A549 (cell line): ENCODE data around the gene ASB18. TPM values are rescaled to one million over a fixed set of nuclear protein-coding genes. Genes with fewer than 3 reads are reported as not detected.

ENCODE experiments used
- ATAC-seq, 2 experiments: fragments of 200-7000 bp in 1 of 2; fragments of >200 bp in 1 of 2; cut with Nextera tagmentation in 1 of 2; cut with Tn5 transposase in 1 of 2; 3 replicates each; pipeline versions ENCODE4 v1.8.0 to v1.9.1; 2018 to 2020; ENCODE audit warnings: mild to moderate bottlenecking in 1 of 2, moderate library complexity in 1 of 2
- CTCF ChIA-PET: fragments of 300-600 bp; sonication (Branson Sonifier 250); formaldehyde crosslinking; extraction: SDS; loops from one replicate; lab custom pipeline; 2021; ENCODE audit warnings: antibody characterized with exemption, inconsistent platforms; lab: Yijun Ruan, JAX
- POLR2A ChIA-PET: fragments of 350-600 bp; formaldehyde crosslinking; extraction: SDS; loops from one replicate; lab custom pipeline; 2021; ENCODE audit warnings: antibody characterized with exemption, inconsistent platforms; lab: Yijun Ruan, JAX
- DNase-seq, 2 experiments: peaks; one replicate each; pipeline versions ENCODE4 v3.0.0 to v3.0.0-alpha.2; 2011 to 2016; ENCODE audit warnings: low read depth in 1 of 2, low spot score in 1 of 2
- FAIRE-seq: peaks from 2 replicates; lab custom pipeline; 2011; peaks lifted over from hg19 to GRCh38; lab: Jason Lieb, UNC
- H3K27ac ChIP-seq, 2 experiments: fragments of >200 bp; sonication (Bioruptor Twin); formaldehyde crosslinking; 3 replicates each; pipeline ENCODE4 v1.5.1; 2016 to 2017
- H3K4me1 ChIP-seq: fragments of >200 bp; sonication (Bioruptor Twin); formaldehyde crosslinking; 3 replicates; pipeline ENCODE4 v1.6.1; 2016
- H3K4me2 ChIP-seq: fragments of >200 bp; sonication (Bioruptor Twin); formaldehyde crosslinking; 3 replicates; pipeline ENCODE4 v1.6.1; 2016
- H3K4me3 ChIP-seq: fragments of >200 bp; sonication (Bioruptor Twin); formaldehyde crosslinking; 3 replicates; pipeline ENCODE4 v1.5.1; 2016
- H3K9me3 ChIP-seq: fragments of >200 bp; sonication (Bioruptor Twin); formaldehyde crosslinking; 3 replicates; pipeline ENCODE4 v1.6.1; 2016
- CBX2 ChIP-seq: fragments of 200-600 bp; sonication (generic); IDR thresholded peaks from 2 replicates; pipeline ENCODE4 v1.6.1; 2016; ENCODE audit warnings: low read depth, mild to moderate bottlenecking, borderline replicate concordance
- CEBPB ChIP-seq, 2 experiments: fragments of >200 bp in 1 of 2; sonication (Bioruptor Twin) in 1 of 2; formaldehyde crosslinking in 1 of 2; IDR thresholded peaks; 2 replicates each; pipeline ENCODE4 v1.6.1; 2012 to 2016
- CHD4 ChIP-seq: fragments of 200-600 bp; sonication (generic); IDR thresholded peaks from 2 replicates; pipeline ENCODE4 v1.6.1; 2016; ENCODE audit warnings: antibody characterized with exemption, mild to moderate bottlenecking, borderline replicate concordance
- EP300 ChIP-seq, 2 experiments: fragments of >200 bp; sonication (Bioruptor Twin); formaldehyde crosslinking; IDR thresholded peaks; 2 replicates in 1 of 2; 3 replicates in 1 of 2; pipeline ENCODE4 v1.6.1; 2016 to 2017
- ESRRA ChIP-seq: fragments of 150-350 bp; IDR thresholded peaks from 2 replicates; pipeline ENCODE4 v1.6.1; 2014; ENCODE audit warnings: mild to moderate bottlenecking, low read length, borderline replicate concordance
- HDAC2 ChIP-seq: fragments of 200-600 bp; sonication (generic); IDR thresholded peaks from 2 replicates; pipeline ENCODE4 v1.6.1; 2016
- HEYL ChIP-seq: fragments of 250-450 bp; sonication (Bioruptor Pico); IDR thresholded peaks from 2 replicates; pipeline ENCODE4 v1.8.0; 2021; ENCODE audit warnings: mild to moderate bottlenecking, moderate library complexity
- MAFK ChIP-seq: fragments of 450-650 bp; IDR thresholded peaks from 2 replicates; pipeline ENCODE4 v1.6.1; 2014; ENCODE audit not compliant: partially characterized antibody
- MAZ ChIP-seq: fragments of 150-350 bp; IDR thresholded peaks from 2 replicates; pipeline ENCODE4 v1.6.1; 2014; ENCODE audit warnings: antibody characterized with exemption, low read depth, low read length, borderline replicate concordance
- NPAS2 ChIP-seq: fragments of 250-450 bp; sonication (Bioruptor Pico); IDR thresholded peaks from 2 replicates; pipeline ENCODE4 v1.8.0; 2022; ENCODE audit warnings: mild to moderate bottlenecking, moderate library complexity, borderline replicate concordance
- PHF8 ChIP-seq: fragments of 200-600 bp; sonication (generic); IDR thresholded peaks from 2 replicates; pipeline ENCODE4 v1.6.1; 2016; ENCODE audit warnings: low read depth, mild to moderate bottlenecking, antibody characterized with exemption, moderate library complexity, borderline replicate concordance
- POLR2AphosphoS2 ChIP-seq: conservative IDR thresholded peaks from 2 replicates; pipeline ENCODE4 v1.6.1; 2012; ENCODE audit warnings: low read length, improper control_type of control experiment, inconsistent platforms
- RAD21 ChIP-seq, 2 experiments: fragments of >200 bp in 1 of 2; sonication (Bioruptor Twin) in 1 of 2; formaldehyde crosslinking in 1 of 2; IDR thresholded peaks in 1 of 2; conservative IDR thresholded peaks in 1 of 2; 2 replicates in 1 of 2; 3 replicates in 1 of 2; pipeline ENCODE4 v1.6.1; 2012 to 2018; ENCODE audit warnings: inconsistent platforms in 1 of 2
- RARB ChIP-seq: fragments of 250-450 bp; sonication (Bioruptor Pico); IDR thresholded peaks from 2 replicates; pipeline ENCODE4 v1.8.0; 2021; ENCODE audit warnings: mild to moderate bottlenecking, moderate library complexity
- RFX5 ChIP-seq: fragments of 450-650 bp; IDR thresholded peaks from 2 replicates; pipeline ENCODE4 v1.7.1; 2014; ENCODE audit warnings: antibody characterized with exemption, mild to moderate bottlenecking, moderate library complexity
- RNF2 ChIP-seq: fragments of 200-600 bp; sonication (generic); IDR thresholded peaks from 2 replicates; pipeline ENCODE4 v1.6.1; 2016; ENCODE audit warnings: low read depth, mild to moderate bottlenecking, antibody characterized with exemption, moderate library complexity, borderline replicate concordance
- TFCP2L1 ChIP-seq: fragments of 250-450 bp; sonication (Bioruptor Pico); IDR thresholded peaks from 2 replicates; pipeline ENCODE4 v1.5.0; 2021; ENCODE audit warnings: mild to moderate bottlenecking
- TP53 ChIP-seq: fragments of 250-450 bp; sonication (Bioruptor Pico); IDR thresholded peaks from 2 replicates; pipeline ENCODE4 v1.5.0; 2021; ENCODE audit warnings: mild to moderate bottlenecking, moderate library complexity
- ZFP36 ChIP-seq: fragments of 450-650 bp; IDR thresholded peaks from 2 replicates; pipeline ENCODE4 v1.6.1; 2014; ENCODE audit warnings: borderline replicate concordance; ENCODE audit not compliant: partially characterized antibody
- ZSCAN20 ChIP-seq: fragments of 250-450 bp; sonication (Bioruptor Pico); IDR thresholded peaks from 2 replicates; pipeline ENCODE4 v1.8.0; 2022; ENCODE audit warnings: mild to moderate bottlenecking, moderate library complexity
- WGBS: methylation state at CpG from one replicate; pipeline ENCODE4 v1.1.6; 2017; ENCODE audit errors: missing lambda C conversion rate; 5-methylcytosine and 5-hydroxymethylcytosine counted together
- polyA plus RNA-seq, 4 experiments: library from polyadenylated mRNA; depleted of rRNA in 3 of 4; stranded (reverse); fragments of >200 nt; fragmentation: RNase III in 1 of 4; extraction: RNeasy Plus Mini Kit Qiagen cat#74134 plus additional on column Dnase treatment in 1 of 4; gene quantifications; 2 replicates in 3 of 4; 3 replicates in 1 of 4; pipeline ENCODE4 v1.2.3, GENCODE V29; 2011 to 2017
- TF ChIP-seq, protein P1 (sequence below): IDR thresholded peaks from 2 replicates; pipeline ENCODE4 v1.6.1; 2012
- TF ChIP-seq, protein P2 (sequence below): IDR thresholded peaks from 2 replicates; pipeline ENCODE4 v1.6.1; 2012; ENCODE audit warnings: low read depth, borderline replicate concordance
- TF ChIP-seq, protein P3 (sequence below): fragments of >200 bp; sonication (Bioruptor Twin); formaldehyde crosslinking; IDR thresholded peaks from 3 replicates; pipeline ENCODE4 v1.5.1; 2016
- TF ChIP-seq, protein P4 (sequence below): fragments of 250-450 bp; sonication (Bioruptor Pico); IDR thresholded peaks from 2 replicates; pipeline ENCODE4 v1.5.0; 2020; ENCODE audit warnings: low read depth, mild to moderate bottlenecking, moderate library complexity
- TF ChIP-seq, protein P5 (sequence below): fragments of 250-450 bp; sonication (Bioruptor Pico); IDR thresholded peaks from 2 replicates; pipeline ENCODE4 v1.5.0; 2021; ENCODE audit warnings: mild to moderate bottlenecking, moderate library complexity, borderline replicate concordance

Gene ASB18
- polyA plus RNA-seq, 2 of the 4 experiments (the other 2 are of a cell fraction) = not detected

DNA sequence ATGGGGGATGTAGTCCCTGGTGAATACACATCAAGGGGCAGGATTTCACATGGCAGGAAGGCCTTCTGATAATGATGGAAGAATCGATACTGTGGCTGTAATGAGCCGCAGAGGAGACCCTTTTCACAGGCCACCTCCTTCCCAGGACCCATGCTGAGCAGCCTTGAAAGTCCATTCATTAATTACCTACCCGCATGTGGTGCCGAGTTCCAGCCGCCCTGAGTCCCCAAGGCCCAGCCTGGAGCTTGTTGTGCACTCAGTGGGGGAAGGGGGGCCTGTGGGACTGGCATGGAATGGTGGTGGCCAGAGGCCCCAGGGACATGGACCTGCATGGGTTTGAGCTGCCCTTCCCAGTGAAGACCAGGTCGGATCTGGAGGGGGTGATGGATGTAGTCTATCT is 25.5 kb downstream of the ASB18 start:
- no peak for FAIRE-seq
- no peak for TF ChIP-seq MAFK
- TF ChIP-seq CEBPB (IDR thresholded peaks at IDR 0.05) = no peak
- TF ChIP-seq RFX5 = no peak
- no peak for TF ChIP-seq ESRRA
- TF ChIP-seq CHD4 = no peak
- no peak for TF ChIP-seq RARB
- no peak for TF ChIP-seq ZSCAN20
- TF ChIP-seq, protein P1, sequence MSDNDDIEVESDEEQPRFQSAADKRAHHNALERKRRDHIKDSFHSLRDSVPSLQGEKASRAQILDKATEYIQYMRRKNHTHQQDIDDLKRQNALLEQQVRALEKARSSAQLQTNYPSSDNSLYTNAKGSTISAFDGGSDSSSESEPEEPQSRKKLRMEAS = no peak
- no peak for TF ChIP-seq MAZ
- no peak for TF ChIP-seq POLR2AphosphoS2
- TF ChIP-seq PHF8 = no peak
- TF ChIP-seq, protein P2, sequence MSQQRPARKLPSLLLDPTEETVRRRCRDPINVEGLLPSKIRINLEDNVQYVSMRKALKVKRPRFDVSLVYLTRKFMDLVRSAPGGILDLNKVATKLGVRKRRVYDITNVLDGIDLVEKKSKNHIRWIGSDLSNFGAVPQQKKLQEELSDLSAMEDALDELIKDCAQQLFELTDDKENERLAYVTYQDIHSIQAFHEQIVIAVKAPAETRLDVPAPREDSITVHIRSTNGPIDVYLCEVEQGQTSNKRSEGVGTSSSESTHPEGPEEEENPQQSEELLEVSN = no peak
- no peak for TF ChIP-seq TFCP2L1
- TF ChIP-seq HEYL (CRISPR knock-in tag) = no peak
- TF ChIP-seq, protein P3, sequence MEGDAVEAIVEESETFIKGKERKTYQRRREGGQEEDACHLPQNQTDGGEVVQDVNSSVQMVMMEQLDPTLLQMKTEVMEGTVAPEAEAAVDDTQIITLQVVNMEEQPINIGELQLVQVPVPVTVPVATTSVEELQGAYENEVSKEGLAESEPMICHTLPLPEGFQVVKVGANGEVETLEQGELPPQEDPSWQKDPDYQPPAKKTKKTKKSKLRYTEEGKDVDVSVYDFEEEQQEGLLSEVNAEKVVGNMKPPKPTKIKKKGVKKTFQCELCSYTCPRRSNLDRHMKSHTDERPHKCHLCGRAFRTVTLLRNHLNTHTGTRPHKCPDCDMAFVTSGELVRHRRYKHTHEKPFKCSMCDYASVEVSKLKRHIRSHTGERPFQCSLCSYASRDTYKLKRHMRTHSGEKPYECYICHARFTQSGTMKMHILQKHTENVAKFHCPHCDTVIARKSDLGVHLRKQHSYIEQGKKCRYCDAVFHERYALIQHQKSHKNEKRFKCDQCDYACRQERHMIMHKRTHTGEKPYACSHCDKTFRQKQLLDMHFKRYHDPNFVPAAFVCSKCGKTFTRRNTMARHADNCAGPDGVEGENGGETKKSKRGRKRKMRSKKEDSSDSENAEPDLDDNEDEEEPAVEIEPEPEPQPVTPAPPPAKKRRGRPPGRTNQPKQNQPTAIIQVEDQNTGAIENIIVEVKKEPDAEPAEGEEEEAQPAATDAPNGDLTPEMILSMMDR = no peak
- TF ChIP-seq, all 56 proteins: peak for 0
- ATAC-seq (0 out of 6 replicates have a peak, but pooled peaks of 1 of the 2 experiments have one; percentile 14), DNase-seq (no peak)
- POLR2A ChIA-PET = no interaction called here
- 66% methylated on average over 6 of the region's 6 CpGs for WGBS
- H3K4me3 ChIP-seq = no peak overlapping the region
- H3K27ac ChIP-seq = no peak overlapping the region
- no peak overlapping the region for H3K4me2 ChIP-seq
- H3K4me1 ChIP-seq = peaks cover 9% of the 10 kb centered on the region; the same call in 1 of the 3 replicates
- CTCF ChIA-PET = no interaction called here
- no peaks in the 10 kb centered on the region; the same call in 2 of the 3 replicates for H3K9me3 ChIP-seq

DNA sequence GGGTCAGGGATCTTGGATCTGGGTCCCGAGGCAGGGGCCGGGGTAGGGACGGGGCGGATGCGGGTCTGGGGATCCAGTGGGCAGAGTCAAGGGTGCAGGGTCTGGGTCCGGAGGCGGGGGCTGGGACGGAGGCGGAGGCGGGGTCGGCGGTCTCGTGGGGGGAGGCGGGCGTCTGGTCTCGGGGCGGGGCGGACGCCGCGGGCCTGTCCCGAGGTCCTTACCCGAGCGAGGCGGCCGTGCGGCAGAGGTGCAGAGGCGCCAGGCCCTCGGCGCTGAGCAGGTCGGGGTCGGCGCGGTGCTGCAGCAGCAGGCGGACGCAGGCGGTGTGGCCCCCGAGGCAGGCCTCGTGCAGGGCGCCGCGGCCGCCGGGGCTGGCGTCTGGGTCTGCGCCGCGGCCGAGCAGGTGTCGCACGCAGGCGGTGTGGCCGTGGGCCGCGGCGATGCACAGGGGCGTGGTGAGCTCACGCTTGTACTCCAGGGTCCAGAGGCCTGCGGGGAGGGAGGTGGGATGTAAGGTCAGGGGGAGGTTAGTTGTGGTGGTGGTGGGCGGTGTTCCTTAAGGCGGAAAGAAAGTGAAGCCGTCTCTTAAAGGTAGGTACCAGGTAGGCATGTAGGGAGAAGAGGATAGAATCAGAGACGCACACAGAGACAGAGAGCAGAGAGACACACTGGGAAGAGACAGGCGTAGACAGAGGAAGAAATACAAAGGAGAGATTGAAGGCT is 26.6 kb downstream of the ASB18 start:
- peaks cover 9% of the 10 kb centered on the region; the same call in 1 of the 3 replicates for H3K4me1 ChIP-seq
- ChIA-PET POLR2A (no interaction called here), CTCF (no interaction called here)
- no peak for ATAC-seq
- H3K4me3 ChIP-seq = no peak overlapping the region
- 95% methylated on average over 32 of the region's 64 CpGs for whole genome bisulfite sequencing
- H3K27ac ChIP-seq = no peak overlapping the region
- no peak for DNase-seq
- FAIRE-seq = no peak
- TF ChIP-seq HDAC2 (no peak), RAD21 (conservative IDR thresholded peaks at IDR 0.05 in 1 of 2, IDR thresholded peaks at IDR 0.05 in 1 of 2) (no peak), TP53 (no peak), EP300 (IDR thresholded peaks at IDR 0.05) (no peak), RARB (no peak), RNF2 (no peak), ZFP36 (no peak), CBX2 (no peak), NPAS2 (no peak), MAFK (no peak), ESRRA (no peak)
- TF ChIP-seq, protein P4, sequence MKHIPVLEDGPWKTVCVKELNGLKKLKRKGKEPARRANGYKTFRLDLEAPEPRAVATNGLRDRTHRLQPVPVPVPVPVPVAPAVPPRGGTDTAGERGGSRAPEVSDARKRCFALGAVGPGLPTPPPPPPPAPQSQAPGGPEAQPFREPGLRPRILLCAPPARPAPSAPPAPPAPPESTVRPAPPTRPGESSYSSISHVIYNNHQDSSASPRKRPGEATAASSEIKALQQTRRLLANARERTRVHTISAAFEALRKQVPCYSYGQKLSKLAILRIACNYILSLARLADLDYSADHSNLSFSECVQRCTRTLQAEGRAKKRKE (CRISPR knock-in tag) = no peak
- TF ChIP-seq, protein P2 = no peak
- TF ChIP-seq, protein P5, sequence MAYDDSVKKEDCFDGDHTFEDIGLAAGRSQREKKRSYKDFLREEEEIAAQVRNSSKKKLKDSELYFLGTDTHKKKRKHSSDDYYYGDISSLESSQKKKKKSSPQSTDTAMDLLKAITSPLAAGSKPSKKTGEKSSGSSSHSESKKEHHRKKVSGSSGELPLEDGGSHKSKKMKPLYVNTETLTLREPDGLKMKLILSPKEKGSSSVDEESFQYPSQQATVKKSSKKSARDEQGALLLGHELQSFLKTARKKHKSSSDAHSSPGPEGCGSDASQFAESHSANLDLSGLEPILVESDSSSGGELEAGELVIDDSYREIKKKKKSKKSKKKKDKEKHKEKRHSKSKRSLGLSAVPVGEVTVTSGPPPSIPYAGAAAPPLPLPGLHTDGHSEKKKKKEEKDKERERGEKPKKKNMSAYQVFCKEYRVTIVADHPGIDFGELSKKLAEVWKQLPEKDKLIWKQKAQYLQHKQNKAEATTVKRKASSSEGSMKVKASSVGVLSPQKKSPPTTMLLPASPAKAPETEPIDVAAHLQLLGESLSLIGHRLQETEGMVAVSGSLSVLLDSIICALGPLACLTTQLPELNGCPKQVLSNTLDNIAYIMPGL (CRISPR knock-in tag) = no peak
- TF ChIP-seq, protein P1 = no peak
- no peak overlapping the region for H3K4me2 ChIP-seq
- H3K9me3 ChIP-seq = peaks cover 5% of the 10 kb centered on the region; the same call in 2 of the 3 replicates
